Hippocampal formation (tissue), 2 donors: ENCODE data around the gene TUBG1.

Source experiments
- DNase-seq, 2 donors: peaks; one replicate each; lab custom pipeline; 2025; lab: John Stamatoyannopoulos, UW

The TUBG1 gene

DNA sequence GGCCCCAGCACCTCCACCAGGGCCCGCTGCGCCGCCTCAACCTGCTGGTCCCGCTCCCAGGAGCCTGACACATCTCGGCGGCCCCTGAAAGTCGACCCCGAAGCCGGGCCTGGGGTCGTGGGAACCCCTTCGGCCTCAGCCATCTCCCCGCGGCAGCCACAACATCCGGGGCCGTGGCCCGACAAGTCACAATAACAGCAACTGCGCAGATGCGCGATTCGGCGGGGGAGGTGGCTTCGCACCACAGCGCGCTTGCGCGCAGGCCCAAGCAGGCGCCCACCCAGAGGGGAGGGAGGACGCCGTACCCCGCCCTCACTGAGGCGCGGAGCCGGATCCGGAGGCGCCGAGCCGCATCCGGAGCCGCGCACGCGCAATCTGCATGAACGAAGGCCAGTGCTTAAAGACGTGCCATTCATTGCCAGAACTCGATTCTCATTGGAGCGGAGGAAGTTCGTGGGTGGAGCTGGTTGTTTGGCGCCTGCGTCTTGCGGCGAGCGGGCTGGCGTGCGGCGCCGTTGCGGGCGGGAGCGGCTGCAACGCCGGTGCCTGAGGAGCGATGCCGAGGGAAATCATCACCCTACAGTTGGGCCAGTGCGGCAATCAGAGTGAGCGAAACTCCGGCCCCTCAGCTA lies at the start of gene TUBG1, which contains the start of gene RETREG3:
Gene TUBG1, plus strand, starts transcription at position 502 of the 632 bp plus-strand sequence. Its CDS starts 55 bp downstream, at position 557.
Gene RETREG3, minus strand, starts transcription at position 193 of the 632 bp plus-strand sequence. Its CDS starts 50 bp downstream, at position 143.
- DNase-seq = peak; percentile 98 to 99

- no peak for DNase-seq
Measured at GRCh38 chr17:42560246-42560645, 49.2 kb upstream of the TUBG1 start.

GRCh38 chr17:42561897-42562387 lies 47.5 kb upstream of the TUBG1 start, which contains the start of gene COASY:
Gene COASY (plus strand): TSS chr17:42562148. CDS start chr17:42562623, 475 bp downstream.
- peak; percentile 84 to 92 for DNase-seq

GRCh38 chr17:42562388-42563142 lies 46.9 kb upstream of the TUBG1 start:
- no peak for DNase-seq

DNA sequence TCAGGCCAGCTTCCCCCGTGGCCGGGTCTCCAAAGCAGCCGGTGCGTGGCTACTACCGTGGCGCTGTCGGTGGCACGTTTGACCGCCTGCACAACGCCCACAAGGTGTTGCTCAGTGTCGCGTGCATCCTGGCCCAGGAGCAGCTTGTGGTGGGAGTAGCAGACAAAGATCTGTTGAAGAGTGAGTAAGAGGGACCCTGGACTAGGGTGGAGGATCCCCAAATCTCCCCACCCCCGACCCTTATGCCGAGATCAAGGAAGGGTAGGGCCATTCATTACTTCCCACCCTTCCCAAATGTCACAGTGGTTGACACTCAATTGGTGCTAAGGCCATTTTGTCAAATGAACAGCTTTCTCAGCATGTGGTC lies 46.4 kb upstream of the TUBG1 start:
- no peak for DNase-seq

GRCh38 chr17:42563543-42563942 lies 45.9 kb upstream of the TUBG1 start:
- no peak for DNase-seq

GRCh38 chr17:42563950-42564349 lies 45.5 kb upstream of the TUBG1 start:
- no peak for DNase-seq

DNA sequence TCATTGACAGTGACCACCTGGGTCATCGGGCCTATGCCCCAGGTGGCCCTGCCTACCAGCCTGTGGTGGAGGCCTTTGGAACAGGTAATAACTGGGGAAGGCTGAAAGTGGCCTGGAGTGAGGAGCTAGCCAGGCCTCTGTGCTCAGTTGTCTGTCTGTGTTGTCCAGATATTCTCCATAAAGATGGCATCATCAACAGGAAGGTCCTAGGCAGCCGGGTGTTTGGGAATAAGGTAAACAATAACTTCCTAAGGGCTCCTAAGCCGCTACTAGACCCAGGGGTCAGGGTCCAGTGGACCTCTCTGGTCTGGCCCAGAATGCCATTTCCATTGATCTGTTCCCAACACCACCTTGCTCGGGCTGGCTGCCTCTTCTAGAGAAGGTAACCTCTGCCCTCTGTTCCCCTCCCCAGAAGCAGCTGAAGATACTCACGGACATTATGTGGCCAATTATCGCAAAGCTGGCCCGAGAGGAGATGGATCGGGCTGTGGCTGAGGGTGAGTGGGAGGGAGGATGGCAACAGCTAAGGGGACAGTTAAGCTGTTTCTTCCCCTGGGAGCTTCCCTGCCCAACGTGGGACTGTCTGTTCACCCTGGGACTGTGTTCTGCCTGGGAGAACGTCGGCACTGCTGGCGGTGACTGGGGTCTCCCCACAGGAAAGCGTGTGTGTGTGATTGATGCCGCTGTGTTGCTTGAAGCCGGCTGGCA lies 44.5 kb upstream of the TUBG1 start:
- no peak for DNase-seq

DNA sequence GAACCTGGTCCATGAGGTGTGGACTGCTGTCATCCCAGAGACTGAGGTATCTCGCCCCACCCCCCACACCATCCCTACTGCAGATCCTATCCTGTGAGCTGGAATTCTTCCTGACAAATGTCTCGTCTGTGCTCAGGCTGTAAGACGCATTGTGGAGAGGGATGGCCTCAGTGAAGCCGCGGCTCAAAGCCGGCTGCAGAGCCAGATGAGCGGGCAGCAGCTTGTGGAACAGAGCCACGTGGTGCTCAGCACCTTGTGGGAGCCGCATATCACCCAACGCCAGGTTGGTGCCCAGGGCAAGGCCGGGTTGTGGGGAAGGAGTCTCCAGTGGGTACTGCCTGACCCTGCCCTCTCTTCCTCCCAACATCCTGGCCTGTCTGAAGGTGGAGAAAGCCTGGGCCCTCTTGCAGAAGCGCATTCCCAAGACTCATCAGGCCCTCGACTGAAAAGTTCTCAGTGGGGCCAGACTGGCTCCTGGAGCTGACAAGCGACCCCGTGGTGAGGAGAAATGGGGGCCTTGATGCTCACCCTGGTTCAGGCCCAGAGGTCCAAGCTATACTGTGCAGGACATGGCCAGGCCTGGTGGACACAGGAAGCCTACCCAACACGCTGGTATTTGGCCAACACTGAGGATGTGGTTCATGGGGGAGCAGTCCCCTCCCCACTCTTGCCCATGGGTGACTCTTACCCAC lies 43.8 kb upstream of the TUBG1 start:
- no peak for DNase-seq

DNA sequence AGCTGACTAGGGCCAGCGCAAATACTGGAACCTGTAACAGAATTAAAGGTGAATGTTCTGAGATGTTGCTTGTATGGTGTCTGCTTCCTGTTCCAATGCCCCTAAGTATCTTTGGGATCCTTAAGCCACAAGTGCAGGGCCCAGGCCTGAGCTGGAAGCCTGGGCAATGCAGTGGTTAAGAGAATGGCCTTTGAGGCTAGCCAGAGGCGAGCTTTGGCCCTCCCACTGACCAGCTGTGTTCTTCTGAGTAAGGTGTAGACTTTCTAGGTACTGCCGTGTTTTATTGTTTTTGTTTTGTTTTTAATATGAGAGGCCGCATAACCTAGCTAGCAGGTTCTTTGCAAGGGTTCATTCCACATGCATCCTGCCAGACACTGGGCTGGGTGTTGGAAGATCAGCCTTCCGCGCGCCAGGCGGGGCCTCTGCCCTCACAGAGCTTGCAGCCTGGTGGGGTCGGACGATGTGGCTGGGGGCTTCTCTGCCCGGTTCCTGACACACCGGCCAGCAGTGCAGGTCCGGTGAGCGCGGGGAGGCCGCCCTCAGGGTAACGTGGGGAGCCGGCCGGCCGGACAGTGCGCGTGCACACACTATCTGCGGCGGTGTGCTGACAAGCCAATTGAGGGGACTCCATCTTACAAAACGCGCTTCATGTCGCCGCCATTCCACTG lies 43.1 kb upstream of the TUBG1 start:
- no peak for DNase-seq

DNA sequence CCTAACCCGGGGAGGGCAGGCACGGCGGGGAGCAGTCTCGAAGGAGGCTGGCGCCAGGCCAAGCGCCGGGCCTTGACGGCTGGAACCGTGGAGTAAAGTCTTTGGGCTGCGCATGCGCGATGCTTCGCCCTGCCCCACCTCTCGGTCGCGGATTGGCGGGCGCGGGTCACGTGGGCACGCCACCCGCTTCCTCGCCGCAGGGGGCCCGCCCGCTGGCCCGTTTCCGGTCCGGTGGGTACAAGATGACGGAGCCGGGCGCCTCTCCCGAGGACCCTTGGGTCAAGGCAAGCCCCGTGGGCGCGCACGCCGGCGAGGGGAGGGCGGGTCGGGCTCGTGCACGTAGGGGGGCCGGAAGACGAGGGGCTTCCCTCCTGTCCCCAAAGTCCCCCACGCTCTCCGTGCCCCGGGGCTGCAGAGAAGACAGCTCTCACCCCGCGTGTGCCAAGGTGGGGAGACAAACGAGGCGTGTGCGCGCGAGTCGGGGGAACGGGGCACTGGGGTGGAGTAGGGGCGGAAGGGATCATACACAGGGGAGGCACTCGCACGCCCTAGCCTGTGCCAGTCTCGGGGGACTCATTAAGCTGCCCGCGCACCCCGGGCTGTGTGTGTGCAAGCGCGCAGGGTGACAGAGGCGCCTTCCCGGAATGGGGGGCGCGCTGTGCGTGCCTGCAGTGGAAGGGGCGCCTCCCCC lies 42.5 kb upstream of the TUBG1 start, which contains the start of gene MLX:
Gene MLX, plus strand, starts transcription at position 218 of the 691 bp plus-strand sequence. Its CDS starts 25 bp downstream, at position 243.
- DNase-seq = peak; percentile 84 to 90

GRCh38 chr17:42568341-42569111 lies 41.0 kb upstream of the TUBG1 start:
- no peak for DNase-seq

GRCh38 chr17:42571435-42572225 lies 37.9 kb upstream of the TUBG1 start:
- no peak for DNase-seq

GRCh38 chr17:42573095-42573494 lies 36.4 kb upstream of the TUBG1 start:
- DNase-seq = no peak

GRCh38 chr17:42574463-42574862 lies 35.0 kb upstream of the TUBG1 start:
- no peak for DNase-seq

GRCh38 chr17:42577140-42577531 lies 32.3 kb upstream of the TUBG1 start:
- DNase-seq = no peak

DNA sequence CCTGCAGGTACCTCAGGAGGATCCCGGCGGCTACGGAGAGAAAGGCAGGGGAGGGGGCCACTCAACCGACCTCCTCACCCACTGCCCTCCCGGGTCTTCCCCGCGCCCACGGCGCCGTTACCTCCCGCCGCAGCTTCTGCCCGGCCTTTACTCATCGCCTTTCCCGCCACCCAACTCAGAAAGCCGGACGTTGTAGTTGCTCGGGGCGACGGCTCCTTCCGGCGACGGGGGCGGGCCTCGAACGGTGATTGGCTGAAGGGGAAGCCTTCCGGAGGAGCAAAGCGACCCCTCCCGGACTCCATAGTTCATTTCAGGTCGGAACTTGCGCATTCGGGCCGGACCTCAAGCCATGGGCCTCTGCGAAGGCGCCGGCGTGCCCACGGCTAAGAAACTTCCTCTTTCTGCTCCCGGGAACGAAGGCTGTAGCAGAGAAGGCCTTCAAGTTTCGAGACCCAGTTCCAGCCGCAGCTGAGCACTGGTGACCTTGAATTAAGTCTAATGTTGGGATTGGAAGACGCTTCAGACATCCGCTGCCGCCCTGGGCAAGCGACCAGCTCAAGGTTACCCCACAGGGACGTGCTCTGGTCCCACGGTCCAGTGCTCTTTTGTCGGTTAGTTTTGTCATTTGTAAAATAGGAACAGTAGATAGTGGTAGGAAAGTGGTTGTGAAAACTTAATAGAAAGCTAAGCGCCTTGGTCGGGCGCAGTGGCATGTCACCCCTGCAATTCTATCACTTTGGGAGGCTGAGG lies 31.8 kb upstream of the TUBG1 start, which contains the start of gene PSMC3IP:
Gene PSMC3IP, minus strand, starts transcription at position 198 of the 750 bp plus-strand sequence. Its CDS starts 43 bp downstream, at position 155.
- DNase-seq = peak; percentile 90 to 92

DNA sequence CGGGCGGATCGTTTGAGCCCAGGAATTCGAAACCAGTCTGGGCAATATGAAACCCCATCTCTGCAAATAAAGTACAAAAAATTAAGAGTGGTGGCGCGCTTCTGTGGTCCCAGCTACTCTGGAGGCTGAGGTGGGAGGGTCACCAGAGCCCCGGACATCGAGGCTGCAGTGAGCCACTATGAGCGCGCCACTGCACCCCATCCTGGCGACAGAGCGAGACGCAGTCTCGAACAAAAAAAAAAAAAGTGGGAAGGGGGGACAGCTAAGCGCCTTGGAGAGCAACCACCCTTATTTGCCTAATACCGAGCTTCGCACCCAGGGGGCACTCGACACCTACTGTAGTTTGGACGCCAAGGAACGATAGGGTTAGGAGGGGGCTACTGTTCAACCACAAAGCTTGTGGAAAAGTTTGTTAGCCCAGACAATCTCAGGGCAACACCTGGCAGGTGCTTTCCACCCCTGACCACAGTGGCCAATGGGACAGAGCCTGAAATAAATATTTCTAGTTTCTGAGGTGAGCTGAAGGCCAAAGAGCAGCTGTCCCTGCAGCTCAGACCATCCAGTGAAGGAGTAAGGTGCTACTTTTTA lies 31.1 kb upstream of the TUBG1 start:
- DNase-seq = peak; percentile 31 to 43
